Stimulated activated CD4-positive, alpha-beta T cell treated with anti-CD3 and anti-CD28 coated beads, Interleukin-12 subunit alpha, Interleukin-12 subunit beta, amount 100 ng/mL, for 4 hours (primary cell): Measurements from ENCODE around the gene MARVELD3.

Experiments used
- DNase-seq: peaks from one replicate; pipeline ENCODE4 v3.0.0-alpha.2; 2020

MARVELD3 gene

DNA sequence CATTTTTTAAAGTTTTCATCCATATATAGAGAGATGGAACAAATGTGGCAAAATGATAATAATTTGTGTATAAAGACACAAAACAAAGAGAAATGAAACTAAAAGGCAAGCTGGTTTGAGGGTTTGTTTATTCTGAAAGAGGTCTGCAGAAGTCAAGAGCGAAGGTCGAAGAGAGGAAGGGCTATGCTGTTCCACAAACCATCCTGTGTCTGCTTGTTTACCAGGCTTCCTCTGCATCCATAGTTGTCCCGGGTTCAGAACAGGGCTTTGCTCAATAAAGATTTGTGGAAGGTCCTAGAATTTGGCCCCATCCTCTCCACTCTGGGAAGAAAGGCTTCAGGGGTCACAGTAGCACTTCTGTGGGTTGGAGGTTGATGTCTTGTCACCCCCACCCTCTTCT is 2.4 kb upstream of the MARVELD3 start:
- no peak for DNase-seq

DNA sequence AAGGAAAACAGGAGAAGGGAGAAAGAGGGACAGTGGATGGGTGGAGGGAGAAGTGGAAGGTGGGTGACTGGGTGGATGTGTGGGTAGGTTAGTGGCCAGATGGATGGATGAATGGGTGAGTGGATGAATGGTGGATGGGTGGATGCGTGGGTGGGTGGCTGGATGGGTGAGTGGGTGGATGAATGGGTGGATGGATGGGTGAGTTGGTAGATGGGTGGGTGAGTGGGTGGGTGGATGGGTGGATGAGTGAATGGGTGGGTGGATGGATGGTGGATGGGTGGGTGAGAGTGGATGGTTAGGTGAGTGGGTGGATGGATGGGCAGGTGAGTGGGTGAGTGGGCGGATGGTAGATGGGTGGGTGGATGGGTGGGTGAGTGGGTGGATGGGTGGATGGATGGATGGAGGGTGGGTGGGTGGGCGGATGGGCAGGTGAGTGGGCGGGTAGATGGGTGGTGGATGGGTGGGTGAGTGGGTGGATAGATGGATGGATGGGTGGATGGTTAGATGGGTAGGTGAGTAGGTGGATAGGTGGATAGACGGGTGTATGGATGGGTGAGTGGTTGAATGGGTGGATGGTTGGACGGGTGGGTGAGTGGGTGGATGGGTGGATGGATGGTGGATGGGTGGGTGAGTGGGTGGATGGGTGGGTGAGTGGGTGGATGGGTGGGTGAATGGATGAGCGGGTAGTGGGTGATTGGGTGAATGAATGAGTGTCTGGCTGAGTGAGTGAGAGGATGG is 702 bp upstream of the MARVELD3 start:
- no peak for DNase-seq

DNA sequence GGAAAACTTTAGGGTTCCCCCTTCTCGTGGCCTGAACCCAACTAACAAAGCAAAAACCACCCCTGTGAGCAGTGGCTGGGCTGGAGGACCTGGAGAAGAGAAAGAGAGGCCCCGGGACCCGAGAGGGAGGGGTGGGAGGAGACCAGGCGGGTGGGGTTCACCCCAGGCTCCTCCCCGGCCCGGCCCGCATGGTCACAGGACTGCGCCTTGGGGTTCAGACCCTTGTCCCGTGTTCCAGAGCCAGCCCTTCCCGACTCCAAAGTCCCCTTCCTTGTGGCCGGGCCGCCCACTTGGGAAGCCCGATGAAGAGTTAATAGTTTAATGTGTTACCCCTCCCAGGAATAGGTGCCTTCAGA is 852 bp downstream of the MARVELD3 start:
- DNase-seq: no peak

DNA sequence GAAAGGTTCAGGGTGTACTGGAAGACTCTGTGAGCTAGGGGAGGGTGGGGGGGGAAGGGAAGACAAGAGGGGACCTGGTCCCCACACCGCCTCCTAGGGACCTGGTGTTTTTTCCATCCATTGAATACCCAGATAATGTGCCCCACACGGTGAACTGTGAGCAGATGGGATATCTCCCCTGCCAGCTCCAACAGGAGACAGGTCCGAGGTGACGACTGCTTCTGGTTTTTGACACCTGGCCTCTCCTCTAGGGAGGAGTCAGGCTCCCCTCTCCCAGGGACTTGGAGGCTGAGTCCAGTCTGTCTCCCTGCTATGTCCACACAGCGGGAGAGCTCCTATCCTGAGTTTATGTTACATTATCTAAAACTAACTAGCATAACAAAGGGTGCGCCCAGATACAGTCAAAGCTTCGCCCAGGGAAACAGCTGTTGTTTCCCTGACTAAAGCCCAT is 1.8 kb downstream of the MARVELD3 start:
- no peak for DNase-seq

GRCh38 chr16:71628810-71629209 is 2.8 kb downstream of the MARVELD3 start:
- DNase-seq: no peak

- DNase-seq: no peak
Measured at GRCh38 chr16:71629278-71630016, 3.5 kb downstream of the MARVELD3 start.

DNA sequence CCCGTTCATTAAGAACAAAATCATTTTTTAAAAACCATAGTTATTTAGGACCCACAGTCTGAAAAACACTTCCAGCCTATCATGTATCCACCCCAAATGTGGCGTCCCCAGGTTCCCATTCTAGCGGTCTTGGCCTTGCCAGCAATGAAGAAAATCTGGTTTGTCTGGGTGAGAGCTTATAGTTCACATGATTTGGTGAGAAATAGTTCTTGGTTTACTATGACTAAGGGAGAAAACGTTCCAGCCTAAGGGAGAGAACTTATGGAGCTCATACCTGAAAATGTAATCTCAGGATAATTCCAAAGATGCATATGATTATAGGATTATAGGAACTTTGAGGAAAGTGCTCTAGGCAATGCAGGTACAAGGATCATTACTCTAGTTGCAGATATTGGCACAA is 4.8 kb downstream of the MARVELD3 start:
- DNase-seq: no peak

DNA sequence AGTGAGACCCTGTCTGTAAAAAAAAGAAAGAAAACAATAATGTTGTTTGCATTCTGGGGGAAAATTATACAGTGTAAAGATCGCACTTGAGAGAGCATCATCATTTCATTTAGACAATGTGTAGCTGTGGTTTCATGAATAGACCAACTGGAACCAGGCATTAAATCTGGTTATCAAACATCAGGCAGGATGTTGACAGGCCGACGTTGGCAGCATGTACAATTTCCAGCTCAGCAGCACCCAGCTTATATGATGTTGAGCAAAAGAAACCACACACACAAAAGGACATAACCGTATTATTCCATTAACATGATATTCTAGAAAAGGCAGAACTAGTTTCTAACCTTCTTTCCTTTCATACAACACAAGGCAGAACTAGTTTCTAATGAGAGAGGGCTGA is 5.8 kb downstream of the MARVELD3 start:
- DNase-seq: no peak

GRCh38 chr16:71635632-71636031 is 9.6 kb downstream of the MARVELD3 start:
- DNase-seq: no peak

GRCh38 chr16:71637398-71637797 is 11.4 kb downstream of the MARVELD3 start:
- DNase-seq: no peak

GRCh38 chr16:71645450-71645849 is 19.5 kb downstream of the MARVELD3 start:
- DNase-seq: no peak

- no peak for DNase-seq
Measured at GRCh38 chr16:71647391-71647790, 21.4 kb downstream of the MARVELD3 start.

DNA sequence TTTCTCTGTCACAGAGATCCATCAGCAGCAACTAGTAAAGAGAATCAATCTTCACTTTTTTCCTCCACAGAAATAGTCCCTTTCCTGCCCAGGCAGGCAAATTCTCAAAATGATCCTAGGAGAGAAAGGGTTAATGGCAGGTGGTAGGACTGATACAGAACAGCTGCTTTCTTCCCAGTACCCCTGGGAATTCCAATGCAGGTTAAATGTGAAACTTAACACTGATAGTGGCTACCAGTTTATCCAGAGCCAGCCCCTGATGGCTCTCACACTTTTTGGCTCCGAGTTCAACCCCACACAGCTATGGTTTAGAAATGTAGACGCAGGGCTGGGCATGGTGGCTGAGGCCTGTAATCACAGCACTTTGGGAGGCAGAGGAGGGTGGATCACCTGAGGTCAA is 22.2 kb downstream of the MARVELD3 start:
- DNase-seq: no peak

DNA sequence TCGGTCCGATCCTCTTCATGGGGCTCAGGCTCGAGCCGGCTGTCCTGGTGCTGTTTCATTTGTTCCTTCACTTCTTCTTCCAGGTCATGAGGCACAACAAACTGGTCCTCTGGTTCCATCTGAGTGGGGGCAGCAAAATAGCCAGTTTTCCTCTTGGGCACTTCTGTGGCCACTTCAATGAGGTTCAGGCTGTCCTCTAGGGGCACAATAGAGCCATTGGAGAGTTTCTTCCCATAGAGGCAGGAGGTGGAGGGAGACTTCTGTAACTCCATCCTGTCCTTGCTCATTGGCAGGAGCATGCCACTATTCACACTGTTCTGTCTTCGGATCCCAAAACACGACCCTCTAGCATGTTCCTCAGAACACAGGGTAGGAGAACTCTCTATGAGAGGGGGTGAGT is 22.9 kb downstream of the MARVELD3 start:
- no peak for DNase-seq

GRCh38 chr16:71649704-71650103 is 23.7 kb downstream of the MARVELD3 start:
- DNase-seq: no peak

DNA sequence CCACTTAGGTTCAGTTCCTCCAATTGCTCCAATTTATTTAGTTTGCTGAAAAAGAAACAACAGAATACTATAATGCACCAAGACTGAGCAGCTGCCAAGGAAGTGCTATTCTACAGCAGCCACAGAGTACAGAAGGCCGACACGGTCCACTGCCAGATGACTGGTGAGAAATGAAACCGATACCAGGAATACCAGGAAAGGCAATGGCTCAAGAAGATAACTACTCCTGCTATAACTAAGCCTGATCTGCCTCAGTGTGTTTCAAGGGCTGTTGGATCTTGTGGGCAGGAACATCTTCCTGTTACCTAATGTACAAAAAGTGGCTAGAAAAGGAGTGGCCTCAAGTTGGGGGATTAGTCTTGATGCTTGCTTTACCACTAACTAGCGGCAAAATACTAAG is 32.8 kb downstream of the MARVELD3 start:
- no peak for DNase-seq

DNA sequence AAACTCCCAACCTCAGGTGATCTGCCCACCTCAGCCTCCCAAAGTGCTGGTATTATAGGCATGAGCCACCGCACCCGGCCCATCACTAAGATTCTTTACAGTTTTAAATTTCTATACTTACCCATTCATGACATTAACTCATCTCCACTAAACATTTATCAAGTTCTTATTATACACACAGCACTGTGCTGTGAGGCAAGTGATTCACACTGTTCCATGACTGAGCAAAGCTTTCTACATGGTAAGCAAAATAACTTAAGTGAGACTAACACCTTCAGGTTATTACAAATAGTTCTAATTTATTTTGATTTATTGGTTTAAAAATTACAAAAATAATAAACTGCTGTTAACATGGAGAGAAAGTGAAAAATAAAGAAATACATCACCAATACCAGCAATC is 33.5 kb downstream of the MARVELD3 start:
- no peak for DNase-seq

DNA sequence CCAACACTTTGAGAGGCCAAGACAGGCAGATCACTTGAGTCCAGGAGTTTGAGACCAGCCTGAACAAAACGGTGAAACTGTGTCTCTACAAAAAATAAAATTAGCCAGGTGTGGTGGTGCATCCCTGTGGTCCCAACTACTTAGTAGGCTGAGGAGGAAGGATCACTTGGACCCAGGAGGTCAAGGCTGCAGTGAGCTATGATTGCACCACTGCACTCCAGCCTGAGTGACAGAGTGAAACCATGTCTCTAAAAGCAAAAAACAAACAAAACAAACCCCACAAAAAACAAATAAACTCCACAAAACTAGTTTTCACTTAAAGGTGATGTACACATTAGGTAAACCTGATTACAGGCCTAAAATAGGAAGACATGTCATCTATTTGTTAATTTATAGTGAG is 40.3 kb downstream of the MARVELD3 start:
- no peak for DNase-seq

DNA sequence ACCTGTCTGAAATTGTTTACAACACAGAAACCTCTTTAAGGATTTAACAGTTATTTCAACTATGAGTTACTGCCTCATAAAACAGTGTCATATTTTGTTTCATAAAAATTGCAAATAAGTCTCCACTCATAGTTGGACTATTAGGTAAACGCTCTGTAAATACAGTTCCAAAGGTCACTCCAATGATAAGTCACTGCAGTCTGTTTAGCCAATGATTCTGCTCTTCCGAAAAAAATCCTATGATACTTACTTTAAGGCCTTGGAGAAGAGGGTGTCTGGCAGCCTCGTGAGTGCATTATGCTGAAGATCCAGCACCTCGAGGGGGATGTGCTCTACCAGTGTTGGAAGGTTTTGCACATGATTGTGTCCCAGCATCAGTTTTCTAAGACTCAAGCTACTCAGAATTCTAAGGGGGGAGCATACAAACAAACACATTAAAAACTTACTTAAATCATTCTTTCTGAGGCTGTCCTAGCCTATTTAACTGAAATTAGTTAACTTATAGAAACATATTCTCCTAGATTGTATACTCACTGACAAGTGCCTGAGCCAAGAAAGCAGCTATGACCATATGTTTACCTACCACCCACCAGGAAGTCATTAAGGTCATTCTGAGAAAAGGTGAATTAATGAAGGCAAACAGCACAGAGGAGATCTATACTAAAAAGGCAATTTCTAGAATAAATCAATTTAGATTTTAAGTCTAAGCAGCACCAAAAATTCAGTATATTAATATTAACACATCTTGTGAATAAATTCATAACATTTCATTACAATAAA is 41.1 kb downstream of the MARVELD3 start:
- no peak for DNase-seq

DNA sequence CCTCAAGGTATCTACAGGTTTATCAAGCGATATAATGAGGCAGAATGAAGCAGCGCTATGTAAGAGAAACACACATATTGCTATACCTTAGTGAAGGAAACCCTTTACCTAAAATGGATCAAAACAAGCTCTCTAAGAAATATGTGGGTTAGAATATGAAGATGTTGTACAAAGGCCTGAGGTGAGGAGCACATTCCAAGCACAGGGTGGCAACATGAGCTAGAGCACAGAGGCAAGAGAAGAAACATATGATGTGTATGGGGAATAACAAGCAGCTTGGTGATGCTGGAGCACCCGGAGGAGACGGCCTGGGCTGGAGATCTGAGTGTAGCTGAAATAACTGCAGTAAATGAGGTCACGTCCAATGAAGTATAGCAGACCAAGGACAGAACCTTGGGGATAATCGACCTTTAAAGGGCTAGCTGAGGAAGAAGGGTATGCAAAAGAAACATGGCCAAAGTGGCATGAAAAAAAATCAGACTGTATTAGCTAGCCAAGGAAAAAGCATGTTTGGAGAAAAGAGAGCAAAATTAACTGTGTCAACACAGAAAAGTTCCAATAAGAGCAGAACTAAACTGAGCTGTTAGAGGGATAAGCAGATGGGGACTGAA is 44.0 kb downstream of the MARVELD3 start:
- DNase-seq: no peak

DNA sequence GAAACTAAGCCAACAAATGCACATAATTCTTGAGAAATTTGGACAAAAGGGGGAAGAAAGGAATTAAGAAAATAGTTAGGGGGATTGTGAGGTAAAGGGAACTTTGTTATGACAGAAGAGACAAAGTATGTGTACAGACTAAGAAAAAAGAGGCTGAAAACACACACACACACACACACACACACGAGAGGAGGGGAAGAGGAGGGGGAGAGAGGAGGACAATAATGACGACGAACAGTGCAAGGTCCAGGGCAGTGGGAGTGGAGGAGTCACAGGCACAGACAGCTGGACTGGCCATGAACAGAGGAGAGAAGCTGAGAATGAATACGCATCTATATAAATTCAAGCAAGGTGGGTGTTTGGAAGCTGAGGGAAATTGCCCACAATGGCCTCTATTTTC is 44.6 kb downstream of the MARVELD3 start:
- DNase-seq: no peak

DNA sequence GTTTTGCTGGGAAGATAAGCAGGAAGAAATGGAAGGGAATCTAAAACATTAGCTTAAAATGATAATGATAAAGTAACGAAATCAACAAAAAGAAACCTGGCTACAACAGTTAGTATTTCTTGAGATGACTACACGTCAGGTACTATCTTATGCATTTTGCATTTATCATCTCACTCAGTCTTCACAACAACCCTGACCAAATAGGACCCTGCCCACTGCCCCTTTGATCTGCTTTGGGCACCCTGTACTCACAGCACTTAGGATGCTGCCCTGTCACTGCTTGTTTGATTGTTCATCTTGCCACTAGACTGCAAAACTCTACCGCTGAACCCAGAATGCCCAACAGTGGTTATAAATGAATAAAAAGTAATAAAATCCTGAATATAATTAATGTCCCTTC is 45.2 kb downstream of the MARVELD3 start:
- DNase-seq: no peak

DNA sequence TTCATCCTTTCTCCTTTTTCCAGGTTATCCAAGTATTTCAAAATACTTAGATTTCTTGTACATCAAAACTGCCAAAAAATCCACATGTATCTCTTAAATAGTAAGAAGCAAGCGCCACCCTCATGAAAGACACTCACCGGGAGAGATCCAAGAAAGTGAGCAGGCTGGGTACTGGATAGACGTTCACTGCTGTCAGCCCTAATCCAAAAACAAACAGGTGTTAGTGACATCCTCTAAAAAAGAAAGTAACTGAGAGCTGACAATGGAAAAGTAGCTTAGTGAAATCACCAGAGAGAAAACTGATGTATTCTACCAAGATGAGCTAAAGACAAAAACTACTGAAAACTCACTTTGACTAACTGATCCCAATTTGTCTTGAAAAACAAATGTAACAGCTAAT is 46.1 kb downstream of the MARVELD3 start:
- no peak for DNase-seq
